ENCODE data around the gene DDX49.

Gene DDX49

GRCh38 chr19:18903156-18904037, 16.1 kb upstream of the DDX49 start:
- no peak overlapping the region for H3K27ac ChIP-seq
- TF ChIP-seq CTCF (IDR thresholded peaks at IDR 0.05) (no peak), ZFX (IDR thresholded peaks at IDR 0.05; ENCODE audit: borderline replicate concordance) (no peak)

GRCh38 chr19:18904334-18905057, 15.0 kb upstream of the DDX49 start:
- TF ChIP-seq ZFX (IDR thresholded peaks at IDR 0.05; ENCODE audit: borderline replicate concordance) (no peak), CTCF (IDR thresholded peaks at IDR 0.05) (no peak)
- no peak overlapping the region for H3K27ac ChIP-seq

DNA sequence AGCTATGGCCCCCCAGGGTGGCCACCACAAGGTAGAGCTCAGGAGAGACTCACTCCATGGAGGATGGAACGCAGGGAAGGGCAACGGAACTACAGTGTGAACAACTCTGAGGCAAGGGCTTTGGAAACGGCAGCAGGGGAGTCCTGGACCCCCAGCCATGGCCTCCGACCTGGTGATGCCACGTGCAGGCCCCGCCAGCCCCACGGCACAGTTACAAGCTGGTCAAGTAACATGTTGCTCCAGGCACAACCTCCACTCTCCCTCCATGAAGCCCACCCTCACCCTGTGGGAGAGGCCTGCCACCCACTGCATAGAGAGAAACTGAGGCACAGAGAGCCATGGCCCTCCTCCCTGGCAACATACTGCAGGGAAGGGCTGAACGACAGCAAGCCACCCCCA, 14.5 kb upstream of the DDX49 start:
- TF ChIP-seq ZFX (IDR thresholded peaks at IDR 0.05; ENCODE audit: borderline replicate concordance) (no peak), CTCF (IDR thresholded peaks at IDR 0.05) (no peak)
- H3K27ac ChIP-seq, result no peak overlapping the region

GRCh38 chr19:18905513-18906236, 13.8 kb upstream of the DDX49 start:
- TF ChIP-seq ZFX (IDR thresholded peaks at IDR 0.05; ENCODE audit: borderline replicate concordance) (no peak), CTCF (IDR thresholded peaks at IDR 0.05) (no peak)
- no peak overlapping the region for H3K27ac ChIP-seq

DNA sequence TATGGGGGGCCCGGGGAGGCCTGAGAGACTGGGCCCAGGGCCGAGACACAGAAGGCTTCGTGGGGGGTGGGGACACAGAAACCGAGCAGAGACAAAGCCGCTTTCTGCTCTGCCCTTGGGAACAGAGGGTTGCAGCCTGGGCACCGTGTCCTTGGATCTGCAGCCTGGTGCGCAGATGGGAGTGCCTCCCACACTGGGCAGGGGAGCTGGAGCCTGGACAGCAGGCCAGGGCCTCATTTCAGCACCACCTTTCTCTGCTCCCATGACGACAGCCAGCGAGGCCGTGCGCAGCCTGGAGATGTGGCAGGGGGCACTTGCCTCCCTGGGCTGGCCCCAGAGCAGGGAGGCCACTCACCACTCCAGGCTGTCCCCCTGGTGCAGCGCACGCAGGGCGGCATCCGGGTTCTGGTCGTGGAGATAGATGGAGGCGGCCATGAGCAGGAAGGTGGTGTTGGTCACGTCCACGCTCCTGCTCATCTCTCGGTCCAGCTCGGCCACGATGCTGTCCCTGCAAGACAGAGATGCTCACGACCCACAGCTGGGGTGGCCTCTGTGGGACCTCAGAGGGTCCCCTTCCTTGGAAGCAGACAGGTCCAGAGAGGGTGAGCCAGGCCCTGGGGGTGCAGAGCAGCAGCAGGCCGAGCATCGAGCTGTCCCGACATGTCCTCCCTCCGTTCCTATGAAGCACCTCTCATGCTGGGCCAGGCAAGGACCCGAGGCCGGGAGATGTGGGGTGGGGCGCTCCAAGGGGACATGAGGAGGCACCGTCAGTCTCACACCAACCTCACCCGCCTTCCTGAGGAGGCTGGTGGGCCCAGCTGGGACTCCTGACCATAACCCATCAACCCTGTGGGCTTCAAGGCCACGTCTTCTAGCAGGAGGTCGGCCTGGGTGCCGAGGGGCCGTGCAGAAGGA, 12.7 kb upstream of the DDX49 start:
- no peak for TF ChIP-seq ZFX (IDR thresholded peaks at IDR 0.05; ENCODE audit: borderline replicate concordance)
- H3K27ac ChIP-seq, result no peak overlapping the region

DNA sequence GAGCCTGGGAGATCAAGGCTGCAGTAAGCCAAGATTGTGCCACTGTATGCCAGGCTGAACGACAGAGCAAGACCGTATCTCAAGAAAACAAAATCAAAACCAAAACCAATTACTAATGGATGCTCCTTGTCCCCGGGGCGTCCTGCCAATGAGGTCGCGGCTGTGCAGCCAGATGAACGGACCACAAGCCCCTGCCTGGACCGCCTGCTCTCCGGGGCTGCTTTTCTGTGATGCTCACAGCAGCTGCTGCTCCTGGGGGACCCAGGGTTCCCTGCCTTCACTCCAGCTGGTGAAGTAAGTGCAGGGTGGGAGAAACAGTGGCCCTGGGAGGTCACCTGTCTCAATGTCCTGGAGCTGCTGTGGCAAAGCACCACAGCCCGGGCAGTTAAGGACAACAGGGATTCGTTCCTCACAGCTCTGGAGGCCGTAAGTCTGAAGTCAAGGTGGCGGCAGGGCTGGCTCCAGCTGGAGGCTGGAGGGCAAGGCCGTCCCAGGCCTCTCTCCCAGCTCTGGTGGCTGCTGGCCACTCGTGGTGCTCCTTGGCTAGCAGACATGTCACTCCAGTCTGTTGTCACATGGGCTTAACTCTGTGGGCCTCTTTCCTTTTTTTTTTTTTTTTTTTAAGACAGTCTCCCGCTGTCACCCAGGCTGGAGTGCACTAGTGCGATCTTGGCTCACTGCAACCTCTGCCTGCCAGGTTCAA, 10.4 kb upstream of the DDX49 start:
- H3K27ac ChIP-seq, result no peak overlapping the region
- TF ChIP-seq CTCF (IDR thresholded peaks at IDR 0.05), result no peak
